Activated CD8-positive, alpha-beta memory T cell treated with anti-CD3 and anti-CD28 coated beads for 24 hours (primary cell): ENCODE data around the gene ARHGAP29.
A peak's percentile ranks its signal among the peaks of the same experiment; 100 is the strongest.

Experiments used
- DNase-seq: peaks from one replicate; pipeline ENCODE4 v3.0.0-alpha.2; 2020

ARHGAP29 gene

GRCh38 chr1:94237291-94238226 is at the start of gene ARHGAP29:
Gene ARHGAP29, minus strand, starts transcription at chr1:94237584. Its CDS starts 5,973 bp downstream, at chr1:94231611.
- DNase-seq: peak; percentile 78

GRCh38 chr1:94286864-94287437 is 49.6 kb upstream of the ARHGAP29 start:
- no peak for DNase-seq

- DNase-seq: no peak
These were observed 47.8 kb upstream of the ARHGAP29 start for GRCh38 chr1:94285031-94285654.

GRCh38 chr1:94284476-94284875 is 47.1 kb upstream of the ARHGAP29 start:
- no peak for DNase-seq

GRCh38 chr1:94283462-94283861 is 46.1 kb upstream of the ARHGAP29 start:
- no peak for DNase-seq

GRCh38 chr1:94282143-94282711 is 44.8 kb upstream of the ARHGAP29 start:
- no peak for DNase-seq

- DNase-seq: no peak
These were observed 44.2 kb upstream of the ARHGAP29 start for GRCh38 chr1:94281361-94282142.

GRCh38 chr1:94280541-94280940 is 43.2 kb upstream of the ARHGAP29 start:
- DNase-seq: no peak

- DNase-seq: no peak
These were observed 42.1 kb upstream of the ARHGAP29 start for GRCh38 chr1:94279462-94279861.

- no peak for DNase-seq
These were observed 41.7 kb upstream of the ARHGAP29 start for GRCh38 chr1:94279038-94279437.

GRCh38 chr1:94276988-94277434 is 39.6 kb upstream of the ARHGAP29 start:
- DNase-seq: no peak

GRCh38 chr1:94275083-94275482 is 37.7 kb upstream of the ARHGAP29 start:
- no peak for DNase-seq

GRCh38 chr1:94274561-94274960 is 37.2 kb upstream of the ARHGAP29 start:
- no peak for DNase-seq

GRCh38 chr1:94273111-94273510 is 35.7 kb upstream of the ARHGAP29 start:
- no peak for DNase-seq

GRCh38 chr1:94272388-94272787 is 35.0 kb upstream of the ARHGAP29 start:
- DNase-seq: no peak

GRCh38 chr1:94271373-94271772 is 34.0 kb upstream of the ARHGAP29 start:
- DNase-seq: no peak

- DNase-seq: no peak
These were observed 33.4 kb upstream of the ARHGAP29 start for GRCh38 chr1:94270801-94271203.

GRCh38 chr1:94269921-94270320 is 32.5 kb upstream of the ARHGAP29 start:
- no peak for DNase-seq

- DNase-seq: no peak
These were observed 28.5 kb upstream of the ARHGAP29 start for GRCh38 chr1:94265906-94266305.

GRCh38 chr1:94265011-94265422 is 27.6 kb upstream of the ARHGAP29 start:
- DNase-seq: no peak

- DNase-seq: no peak
These were observed 23.4 kb upstream of the ARHGAP29 start for GRCh38 chr1:94260635-94261387.
